ENCODE data around the gene GNAT3. TPM values are rescaled to one million over a fixed set of nuclear protein-coding genes. Genes with fewer than 3 reads are reported as not detected.

GNAT3 gene
- total RNA-seq, 1 donor from 2014 or later = not detected

DNA sequence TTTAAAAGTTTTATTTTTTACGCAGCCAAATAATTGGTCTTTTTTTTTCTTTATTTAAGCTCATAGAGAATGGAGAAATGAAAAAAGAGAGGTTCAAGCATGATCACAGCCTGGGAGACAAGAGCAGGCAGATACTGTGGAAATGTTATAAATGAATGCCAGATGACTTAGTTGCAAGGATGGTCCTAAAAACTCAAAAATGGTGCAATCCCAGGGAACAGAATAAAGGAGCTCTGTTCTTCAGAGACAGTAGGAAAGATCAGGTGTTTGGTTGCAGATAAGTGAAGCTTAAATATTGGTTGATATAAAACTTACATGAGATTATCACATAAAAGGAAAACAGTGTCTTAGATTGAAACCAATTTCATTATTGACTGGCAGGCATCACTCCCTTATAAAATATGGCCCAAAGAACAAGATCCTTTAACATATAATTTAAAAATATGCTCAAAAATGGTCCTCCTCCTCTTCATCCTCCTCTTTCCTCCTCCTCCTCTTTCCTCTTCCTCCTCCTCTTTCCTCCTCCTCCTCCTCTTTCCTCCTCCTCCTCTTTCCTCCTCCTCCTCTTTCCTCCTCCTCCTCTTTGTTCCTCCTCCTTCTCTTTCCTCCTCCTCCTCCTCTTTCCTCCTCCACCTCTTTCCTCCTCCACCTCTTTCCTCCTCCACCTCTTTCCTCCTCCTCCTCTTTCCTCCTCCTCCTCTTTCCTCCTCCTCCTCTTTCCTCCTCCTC, 18.6 kb downstream of the GNAT3 start:
- DNase-seq (ENCODE audit: low read depth, low spot score) = no peak
- no peaks in the 10 kb centered on the region for H3K9me3 Mint-ChIP-seq
- TF ChIP-seq, protein P1, sequence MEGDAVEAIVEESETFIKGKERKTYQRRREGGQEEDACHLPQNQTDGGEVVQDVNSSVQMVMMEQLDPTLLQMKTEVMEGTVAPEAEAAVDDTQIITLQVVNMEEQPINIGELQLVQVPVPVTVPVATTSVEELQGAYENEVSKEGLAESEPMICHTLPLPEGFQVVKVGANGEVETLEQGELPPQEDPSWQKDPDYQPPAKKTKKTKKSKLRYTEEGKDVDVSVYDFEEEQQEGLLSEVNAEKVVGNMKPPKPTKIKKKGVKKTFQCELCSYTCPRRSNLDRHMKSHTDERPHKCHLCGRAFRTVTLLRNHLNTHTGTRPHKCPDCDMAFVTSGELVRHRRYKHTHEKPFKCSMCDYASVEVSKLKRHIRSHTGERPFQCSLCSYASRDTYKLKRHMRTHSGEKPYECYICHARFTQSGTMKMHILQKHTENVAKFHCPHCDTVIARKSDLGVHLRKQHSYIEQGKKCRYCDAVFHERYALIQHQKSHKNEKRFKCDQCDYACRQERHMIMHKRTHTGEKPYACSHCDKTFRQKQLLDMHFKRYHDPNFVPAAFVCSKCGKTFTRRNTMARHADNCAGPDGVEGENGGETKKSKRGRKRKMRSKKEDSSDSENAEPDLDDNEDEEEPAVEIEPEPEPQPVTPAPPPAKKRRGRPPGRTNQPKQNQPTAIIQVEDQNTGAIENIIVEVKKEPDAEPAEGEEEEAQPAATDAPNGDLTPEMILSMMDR (conservative IDR thresholded peaks at IDR 0.05) = no peak
- no peak overlapping the region for H3K27ac Mint-ChIP-seq (ENCODE audit: unreplicated experiment)
- no peaks in the 10 kb centered on the region for H3K36me3 Mint-ChIP-seq (ENCODE audit: low read depth)
- H3K4me1 Mint-ChIP-seq = no peaks in the 10 kb centered on the region
- H3K27me3 Mint-ChIP-seq (ENCODE audit: low read depth) = no peaks in the 10 kb centered on the region
- H3K4me3 Mint-ChIP-seq = no peak overlapping the region

DNA sequence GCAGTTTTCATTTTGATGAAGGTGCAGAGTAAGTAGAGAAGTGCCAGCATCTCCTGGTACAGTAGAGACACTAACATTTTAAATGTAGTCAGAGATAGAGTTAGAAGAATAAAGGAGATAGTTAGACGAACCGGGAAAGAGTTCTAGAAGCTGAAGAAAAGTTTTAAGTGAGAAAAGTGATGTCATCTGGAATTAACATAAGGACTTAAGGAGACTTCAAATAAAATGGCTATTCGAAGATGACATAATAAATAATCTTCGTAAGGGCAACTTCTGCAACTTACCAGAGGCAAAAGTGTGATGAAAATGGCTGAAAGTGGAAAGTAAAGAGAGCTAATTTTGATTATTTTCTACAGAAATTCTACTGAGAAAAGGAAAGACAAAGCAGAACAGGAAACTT, 20.4 kb downstream of the GNAT3 start:
- Mint-ChIP-seq H3K4me3 (no peak overlapping the region), H3K4me1 (no peaks in the 10 kb centered on the region), H3K36me3 (ENCODE audit: low read depth) (no peaks in the 10 kb centered on the region), H3K27me3 (ENCODE audit: low read depth) (no peaks in the 10 kb centered on the region), H3K9me3 (no peaks in the 10 kb centered on the region), H3K27ac (ENCODE audit: unreplicated experiment) (no peak overlapping the region)
- TF ChIP-seq, protein P1 (conservative IDR thresholded peaks at IDR 0.05) = no peak
- no peak for DNase-seq (ENCODE audit: low read depth, low spot score)

DNA sequence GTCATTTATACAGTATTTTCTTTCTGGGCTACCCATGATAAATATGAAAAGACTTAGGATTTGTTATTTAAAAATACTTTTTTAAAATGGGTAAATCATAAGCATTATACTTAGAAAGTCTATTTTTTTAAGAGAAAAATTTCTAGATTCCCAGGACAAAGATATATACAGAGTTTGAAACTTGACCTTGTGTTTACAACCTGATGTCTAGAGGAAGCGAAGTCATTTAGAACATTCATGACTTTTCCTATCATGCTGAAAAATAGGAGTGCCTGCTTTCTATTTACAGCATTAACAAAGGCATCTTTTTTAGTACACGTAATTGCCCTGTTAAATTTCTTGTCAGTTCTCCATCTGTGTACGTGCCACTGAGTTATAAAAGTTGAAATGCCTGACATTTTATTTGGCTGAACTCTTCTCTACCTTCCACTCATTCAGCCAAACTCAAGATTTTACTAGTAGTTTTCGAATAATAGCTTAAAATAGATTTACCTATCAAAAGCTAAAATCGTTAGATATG, 23.0 kb downstream of the GNAT3 start:
- Mint-ChIP-seq H3K27ac (ENCODE audit: unreplicated experiment) (no peak overlapping the region), H3K27me3 (ENCODE audit: low read depth) (no peaks in the 10 kb centered on the region)

DNA sequence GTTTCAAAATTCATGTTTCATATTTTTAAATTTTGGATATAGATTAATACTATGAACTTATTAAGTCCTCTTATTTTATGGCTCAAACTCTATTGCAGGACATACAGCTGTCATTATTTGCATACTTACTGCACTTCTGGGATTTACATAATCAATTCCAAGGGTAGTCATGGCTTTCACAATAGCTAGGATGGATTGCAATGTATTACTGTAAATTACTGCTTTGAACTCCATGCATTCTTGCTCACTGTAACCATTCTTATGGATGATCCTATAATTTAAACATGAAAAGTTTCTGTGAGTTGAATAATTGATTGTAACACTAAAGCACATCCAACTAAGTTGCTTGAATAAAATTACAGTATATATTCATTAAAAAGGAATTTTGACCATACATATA, 23.5 kb downstream of the GNAT3 start:
- Mint-ChIP-seq H3K9me3 (no peaks in the 10 kb centered on the region), H3K27me3 (ENCODE audit: low read depth) (no peaks in the 10 kb centered on the region)

More for the DNA sequence above, 23.0 kb downstream of the GNAT3 start:
- Mint-ChIP-seq H3K4me3 (no peak overlapping the region), H3K4me1 (no peaks in the 10 kb centered on the region), H3K9me3 (no peaks in the 10 kb centered on the region), H3K36me3 (ENCODE audit: low read depth) (no peaks in the 10 kb centered on the region)
- no peak for DNase-seq (ENCODE audit: low read depth, low spot score)
- TF ChIP-seq, protein P1 (conservative IDR thresholded peaks at IDR 0.05) = no peak

DNA sequence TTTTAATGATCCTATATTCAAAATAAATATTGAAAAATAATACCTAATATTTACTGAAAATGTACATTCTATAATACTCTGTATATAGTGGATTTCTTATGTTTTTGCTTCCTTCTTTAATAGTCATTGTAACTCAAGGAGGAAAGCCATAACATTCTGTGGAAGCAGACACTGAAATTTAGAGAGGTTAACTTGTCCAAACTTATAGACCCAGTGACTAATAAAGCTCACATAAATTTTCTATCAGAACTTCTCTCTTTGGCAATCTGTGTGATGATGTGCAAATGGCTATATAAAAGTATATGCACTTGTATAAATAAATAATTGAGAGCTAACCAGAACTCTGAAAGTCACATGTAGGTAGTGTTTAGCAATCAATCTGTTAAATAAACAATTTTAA, 26.1 kb downstream of the GNAT3 start:
- H3K4me3 Mint-ChIP-seq = no peak overlapping the region
- H3K4me1 Mint-ChIP-seq = no peaks in the 10 kb centered on the region
- no peak for DNase-seq (ENCODE audit: low read depth, low spot score)
- no peak overlapping the region for H3K27ac Mint-ChIP-seq (ENCODE audit: unreplicated experiment)
- no peaks in the 10 kb centered on the region for H3K27me3 Mint-ChIP-seq (ENCODE audit: low read depth)
- peaks cover 5% of the 10 kb centered on the region for H3K9me3 Mint-ChIP-seq
- TF ChIP-seq, protein P1 (conservative IDR thresholded peaks at IDR 0.05) = no peak
- peaks cover 2% of the 10 kb centered on the region for H3K36me3 Mint-ChIP-seq (ENCODE audit: low read depth)

More for the DNA sequence above, 23.5 kb downstream of the GNAT3 start:
- no peak for DNase-seq (ENCODE audit: low read depth, low spot score)
- TF ChIP-seq, protein P1 (conservative IDR thresholded peaks at IDR 0.05) = no peak
- H3K4me1 Mint-ChIP-seq = no peaks in the 10 kb centered on the region
- H3K27ac Mint-ChIP-seq (ENCODE audit: unreplicated experiment) = no peak overlapping the region
- H3K36me3 Mint-ChIP-seq (ENCODE audit: low read depth) = peaks cover 2% of the 10 kb centered on the region
- H3K4me3 Mint-ChIP-seq = no peak overlapping the region
